NCI-H345 treated with DMSO at 0.1 percent for 48 hours (cell line): Measurements from ENCODE around the gene FAM107B.

Source experiments
- DNase-seq: peaks from one replicate; lab custom pipeline; 2025; ENCODE audit not compliant: unreplicated experiment; lab: John Stamatoyannopoulos, UW

The FAM107B gene

DNA sequence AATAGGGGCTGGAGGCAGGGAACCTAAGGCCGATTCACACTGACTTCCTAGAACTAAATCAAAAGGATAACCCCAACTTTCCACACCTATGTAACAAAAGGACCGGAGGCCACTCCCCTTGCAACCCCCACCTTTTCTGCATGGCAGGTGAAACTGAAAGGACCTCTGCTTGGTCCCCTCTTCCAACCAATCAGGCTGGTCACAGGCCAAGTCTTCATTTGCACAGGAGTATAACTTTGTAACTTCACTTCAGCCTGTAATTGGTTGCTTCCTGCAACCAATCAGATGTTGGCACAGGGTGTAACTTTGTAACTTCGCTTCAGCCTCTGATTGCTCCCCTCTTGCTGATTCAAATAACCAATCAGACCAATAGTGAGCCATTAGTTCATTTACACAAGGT, 190.0 kb downstream of the FAM107B start:
- DNase-seq = no peak

DNA sequence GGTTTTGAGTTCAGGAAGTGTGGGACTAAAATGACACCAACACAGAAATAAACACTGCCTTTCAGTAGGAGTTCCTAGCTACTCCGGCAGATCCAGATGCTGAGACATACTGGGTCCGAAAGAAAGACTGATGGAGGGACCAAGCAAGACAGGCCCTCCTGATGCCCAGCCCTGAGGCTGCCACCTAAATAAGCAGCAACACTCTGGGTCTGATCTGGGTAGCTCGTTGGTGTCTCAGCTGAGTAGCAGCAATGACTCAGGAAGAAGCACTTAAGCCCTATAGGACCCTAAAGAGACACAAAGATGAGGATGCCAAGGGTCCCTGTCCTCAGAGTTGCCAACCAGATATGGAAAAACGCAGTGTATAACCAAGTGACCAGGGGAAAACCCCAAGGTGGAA, 190.7 kb downstream of the FAM107B start:
- no peak for DNase-seq

DNA sequence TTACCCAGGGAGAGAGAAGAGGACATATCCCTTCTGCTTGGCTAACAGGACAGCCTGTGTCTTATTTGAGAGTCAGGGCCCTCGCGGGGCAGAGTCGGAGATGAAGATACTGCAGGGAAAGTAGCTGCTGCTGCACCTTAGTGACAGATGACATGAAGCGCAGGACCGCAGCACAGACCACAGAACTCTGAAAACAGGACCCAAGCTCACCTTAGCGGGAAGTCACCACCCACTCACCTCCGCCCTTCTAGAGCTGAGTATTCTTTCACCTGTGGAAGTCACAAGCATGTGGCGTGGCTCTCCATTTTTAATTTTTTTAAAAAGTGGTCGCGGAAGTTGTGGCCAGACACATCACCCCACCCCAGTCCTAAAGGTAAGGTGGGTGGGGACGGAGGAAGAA, 191.4 kb downstream of the FAM107B start:
- DNase-seq = no peak

DNA sequence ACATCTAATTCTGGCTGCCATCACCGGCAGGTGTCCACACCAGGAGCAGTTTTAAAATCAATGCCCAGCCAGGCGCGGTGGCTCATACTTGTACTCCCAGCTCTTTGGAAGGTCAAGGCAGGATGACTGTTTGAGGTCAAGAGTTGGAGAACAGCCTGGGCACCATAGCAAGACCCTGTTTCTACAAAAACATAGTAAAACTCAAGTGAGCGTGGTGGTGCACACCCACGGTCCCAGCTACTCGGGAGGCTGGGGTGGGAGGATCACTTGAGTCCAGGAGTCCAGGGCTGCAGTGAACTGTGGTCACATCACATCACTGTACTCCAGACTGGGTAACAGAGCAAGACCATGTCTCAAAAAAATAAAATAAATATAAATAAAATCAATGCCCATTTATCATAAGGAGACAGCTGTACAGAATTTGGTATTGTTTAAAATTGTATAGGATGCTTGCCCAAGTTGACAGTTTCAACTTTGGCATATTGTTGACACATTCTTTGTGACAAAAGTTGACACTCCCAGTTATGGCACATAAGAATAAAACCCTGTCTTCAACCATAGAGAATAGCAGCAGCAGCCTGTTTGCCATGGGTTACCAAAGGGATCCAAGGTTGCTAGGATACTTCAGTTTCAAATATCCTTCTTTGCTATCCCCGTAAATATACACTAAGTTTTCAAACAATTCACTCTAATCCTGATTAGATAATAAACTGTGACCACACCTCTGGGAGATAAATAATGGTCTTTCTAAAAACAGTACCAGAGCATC, 193.0 kb downstream of the FAM107B start:
- no peak for DNase-seq

DNA sequence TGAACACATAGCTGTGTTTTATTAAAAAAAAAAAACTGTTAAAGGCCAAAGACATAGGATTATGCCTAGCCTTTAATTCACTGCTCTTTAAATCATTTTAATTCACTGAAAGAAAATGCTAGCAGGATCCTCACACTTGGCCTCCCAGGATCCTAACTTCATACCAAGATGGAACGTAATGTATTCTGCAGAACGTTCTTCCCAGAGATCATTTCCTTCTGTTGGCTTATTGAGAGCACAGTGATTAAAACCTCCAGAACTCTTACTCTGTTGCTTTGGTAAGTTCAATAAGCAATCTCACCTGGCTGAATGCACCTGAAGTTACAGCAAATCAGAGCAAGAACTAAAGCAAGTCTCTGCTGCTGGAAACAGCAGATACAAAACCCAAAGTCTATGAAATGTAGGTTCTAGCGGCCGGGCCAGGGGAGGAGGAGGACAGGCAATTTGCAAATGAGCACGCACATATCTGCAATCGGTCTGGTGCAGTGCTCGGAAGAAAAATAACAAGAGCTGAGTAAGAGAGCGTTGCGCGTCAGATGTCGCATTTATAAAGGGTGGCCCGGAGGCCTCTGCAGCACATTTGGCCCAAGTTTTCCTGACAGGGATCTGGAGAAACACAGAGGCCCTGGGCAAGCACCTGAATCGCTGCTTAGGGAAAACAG, 193.9 kb downstream of the FAM107B start:
- no peak for DNase-seq

DNA sequence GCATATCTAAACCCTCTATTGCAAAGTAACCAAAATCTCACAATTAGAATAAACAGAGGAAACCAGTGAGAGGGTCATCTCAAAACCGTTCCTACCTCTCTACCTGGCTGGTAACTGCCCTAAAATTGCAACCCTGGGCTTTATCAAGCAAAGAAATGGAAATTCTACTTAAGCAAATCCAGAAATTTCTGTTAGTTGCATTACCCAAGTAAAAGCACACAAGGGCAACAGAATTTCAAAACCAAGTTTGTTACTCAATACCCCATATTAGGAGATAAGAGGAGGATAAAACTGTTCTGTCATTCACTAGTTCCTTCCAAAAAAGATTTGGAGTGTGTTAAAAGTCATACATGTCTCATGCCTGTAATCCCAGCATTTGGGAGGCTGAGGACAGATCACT, 195.3 kb downstream of the FAM107B start:
- no peak for DNase-seq

DNA sequence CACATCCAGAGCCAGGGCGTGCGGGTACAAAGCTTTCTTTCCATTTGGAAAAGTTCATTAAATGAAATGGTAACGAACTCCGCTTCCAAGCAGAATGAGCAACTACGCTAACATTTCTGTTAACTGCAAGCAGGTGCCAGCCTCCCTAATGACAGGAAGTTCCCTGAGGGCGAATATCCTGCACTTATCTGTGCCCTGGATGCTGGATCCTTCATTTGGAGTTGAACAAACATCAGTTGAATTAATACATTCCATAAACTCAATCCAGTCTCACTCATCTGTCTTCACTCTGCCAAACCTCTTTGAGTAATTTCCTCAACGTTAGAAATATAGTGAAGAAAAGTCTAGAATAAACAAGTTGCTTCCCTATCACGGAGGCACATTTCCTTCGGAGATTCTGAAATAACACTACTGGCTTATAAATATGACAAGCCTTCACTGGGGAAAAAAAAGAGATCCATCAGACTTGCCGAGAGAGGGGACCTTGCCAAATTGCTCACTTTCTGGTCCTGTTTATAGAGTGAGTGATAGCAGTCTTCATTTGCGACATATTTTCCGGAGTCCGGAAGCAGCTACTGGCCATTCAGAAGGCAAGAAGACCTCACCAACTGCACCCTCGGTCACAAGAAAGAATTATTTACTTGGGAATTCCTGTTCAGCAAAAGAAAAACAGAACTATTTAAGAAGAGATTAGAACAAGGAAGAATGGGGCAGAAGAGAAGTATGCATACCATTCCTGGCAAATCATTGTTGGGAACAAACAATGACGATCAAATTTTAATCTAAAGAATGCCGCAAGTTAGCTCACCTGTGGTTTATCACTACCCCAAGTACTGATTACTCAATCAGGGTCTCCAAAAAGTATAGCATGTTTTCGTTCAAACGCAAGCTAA, 196.4 kb downstream of the FAM107B start:
- DNase-seq = no peak

DNA sequence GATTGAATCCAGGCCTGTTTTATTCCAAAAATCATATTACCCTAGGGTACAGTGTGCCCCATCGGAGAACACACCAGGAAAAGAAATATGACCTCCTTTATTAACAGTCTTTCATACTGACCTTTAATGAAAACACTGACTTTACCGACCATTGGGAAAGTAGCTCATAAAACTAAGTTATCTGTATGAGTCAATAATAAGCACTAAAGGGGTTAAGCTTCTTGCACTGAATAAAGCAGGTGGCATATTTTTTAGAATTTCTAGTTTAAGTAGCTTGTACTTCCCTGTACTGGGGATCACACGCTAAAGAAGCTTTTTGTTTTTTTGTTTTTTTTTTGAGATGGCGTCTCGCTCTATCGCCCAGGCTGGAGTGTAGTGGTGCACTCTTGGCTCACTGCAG, 199.8 kb downstream of the FAM107B start:
- no peak for DNase-seq

DNA sequence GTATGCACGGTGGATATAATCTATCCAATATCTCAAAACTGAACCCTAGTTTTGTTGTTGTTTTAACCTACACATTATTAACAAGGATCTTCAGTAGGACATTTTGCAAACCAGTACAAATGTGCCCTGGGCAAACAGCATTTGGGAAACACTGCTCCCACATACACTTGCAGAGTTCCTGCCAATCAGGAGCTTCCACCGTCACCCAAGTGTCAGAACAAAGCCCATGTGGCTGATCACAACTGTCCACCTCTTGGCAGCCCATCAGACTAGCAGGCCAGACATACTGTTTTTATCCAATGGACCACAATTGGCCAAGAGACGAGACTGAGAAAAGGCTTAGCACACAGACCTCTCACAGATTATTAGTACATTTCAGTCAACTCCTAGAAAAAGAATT, 200.4 kb downstream of the FAM107B start:
- no peak for DNase-seq

DNA sequence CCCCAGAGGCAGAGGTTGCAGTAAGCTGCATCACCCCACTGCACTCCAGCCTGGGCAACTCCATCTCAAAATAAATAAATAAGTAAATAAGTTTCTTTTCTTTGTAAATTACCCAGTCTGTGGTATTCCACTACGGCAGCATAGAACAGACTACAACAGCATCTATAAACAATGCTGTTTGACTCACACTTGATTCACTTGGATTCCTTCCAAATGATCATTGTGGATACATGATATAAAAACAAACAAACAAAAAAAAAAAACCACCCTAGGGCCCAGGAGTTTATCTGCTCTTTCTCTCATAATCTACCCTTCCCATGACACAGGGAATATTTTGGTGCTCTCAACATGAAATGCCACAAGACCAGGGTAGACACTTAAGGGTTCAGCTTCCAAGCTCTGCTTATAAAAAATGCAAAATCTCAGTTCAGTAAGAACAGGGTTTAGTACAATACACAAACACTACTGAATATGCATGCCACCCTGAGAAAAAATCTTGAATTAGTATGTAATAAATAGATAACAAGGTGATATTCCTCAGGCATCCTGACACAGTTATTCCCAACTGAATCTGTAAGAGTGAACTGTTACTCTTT, 200.9 kb downstream of the FAM107B start:
- DNase-seq = no peak

DNA sequence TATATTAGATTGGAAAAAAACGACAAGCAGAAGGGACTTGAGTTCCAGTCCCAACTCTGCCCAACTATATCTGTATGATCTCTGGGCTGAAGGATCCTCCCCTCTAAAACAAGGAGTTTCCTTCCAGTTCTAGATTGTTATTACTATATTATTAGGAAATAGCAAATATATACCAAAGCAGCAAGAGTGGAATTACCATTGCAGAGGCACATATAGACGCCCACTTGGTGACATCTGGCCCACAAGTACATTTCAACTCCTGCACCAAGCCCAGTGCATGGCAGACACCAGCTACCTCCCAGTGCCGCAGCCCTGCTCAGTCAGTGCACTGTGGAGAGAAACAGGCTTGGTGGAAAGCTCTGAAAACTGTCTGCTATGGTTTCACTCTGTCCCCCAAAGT, 201.9 kb downstream of the FAM107B start:
- DNase-seq = no peak

DNA sequence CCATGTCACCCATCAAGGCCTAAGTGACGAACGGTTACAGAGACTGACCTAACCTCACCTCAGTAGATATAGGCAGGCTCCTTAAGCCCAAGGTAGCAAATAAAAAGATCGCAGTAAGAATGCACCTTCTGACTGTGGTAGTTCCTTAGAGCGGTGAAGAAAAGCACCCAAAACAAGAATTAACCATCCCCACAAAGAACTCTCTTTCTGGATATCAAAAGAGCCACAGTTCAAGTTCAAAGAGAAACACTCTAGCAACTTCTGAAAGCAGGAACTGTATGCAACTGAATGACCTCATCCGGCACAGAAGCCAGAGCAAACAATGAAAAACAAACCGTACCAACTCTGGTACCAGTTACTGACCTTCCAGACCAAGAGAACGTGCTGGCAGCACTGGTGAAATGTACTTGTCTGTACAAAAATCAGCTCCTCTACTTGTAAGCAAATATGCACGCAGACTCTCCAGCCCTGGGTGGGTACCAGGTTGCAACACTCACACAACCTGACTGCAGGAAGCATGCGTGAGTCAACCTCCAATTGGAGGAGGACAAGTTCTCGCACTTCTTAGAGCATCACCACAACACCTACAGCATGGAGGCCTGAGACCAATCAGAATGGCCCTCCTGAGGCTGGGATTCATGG, 202.7 kb downstream of the FAM107B start:
- no peak for DNase-seq

DNA sequence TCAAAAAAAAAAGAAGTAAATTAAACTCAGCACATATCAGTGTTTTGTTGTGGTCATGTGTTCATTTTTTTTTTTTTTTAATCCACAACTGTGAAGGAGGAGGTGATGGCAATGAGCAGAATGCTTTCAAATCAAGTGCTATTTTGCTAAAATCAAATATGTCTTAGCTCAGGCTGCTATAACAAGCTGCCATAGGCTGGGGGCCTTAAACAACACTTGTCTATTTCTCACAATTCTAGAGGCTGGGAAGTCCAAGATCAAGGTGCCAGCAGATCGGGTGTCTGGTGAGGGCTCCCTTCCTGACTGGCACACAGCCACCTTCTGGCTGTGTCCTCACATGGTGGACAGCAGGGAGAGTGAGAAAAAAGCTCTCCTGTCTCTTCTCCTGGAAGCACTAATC, 203.9 kb downstream of the FAM107B start:
- DNase-seq = no peak

DNA sequence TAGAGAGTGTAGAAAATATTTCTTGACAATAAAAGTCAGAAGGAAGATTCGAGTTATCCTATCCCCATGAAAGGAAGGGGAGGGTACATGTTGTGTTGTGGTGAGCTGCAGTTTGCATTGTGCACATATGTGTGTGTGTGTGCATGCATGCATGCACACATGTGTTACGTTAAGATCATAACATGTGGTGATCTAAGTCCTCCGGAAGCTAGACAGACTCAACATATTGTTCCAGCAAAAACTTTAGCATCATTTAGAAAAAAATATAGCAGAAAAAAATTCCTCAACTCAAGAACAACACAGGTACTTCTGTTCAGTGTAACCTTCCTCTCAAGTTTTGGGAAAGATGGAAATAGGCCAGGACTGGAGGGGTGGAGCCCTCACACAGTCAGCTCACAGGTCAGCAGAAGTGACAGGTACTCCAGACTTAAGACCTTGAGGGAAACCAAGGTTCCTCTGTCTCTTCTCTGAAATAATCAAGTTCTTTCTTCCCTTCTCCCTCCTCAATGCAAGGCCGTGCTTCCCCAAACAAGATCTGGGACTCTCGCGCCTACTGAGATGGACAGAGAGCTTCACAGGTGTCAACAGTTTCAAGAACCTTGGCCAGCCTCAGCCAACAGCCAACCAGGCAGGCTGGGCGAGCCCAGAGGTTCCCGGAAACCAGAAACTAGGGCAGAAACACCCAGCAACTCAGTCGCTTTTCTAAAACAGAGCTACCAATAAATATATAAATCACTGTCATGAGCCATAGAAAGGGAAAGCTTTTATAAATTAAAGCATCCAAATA, 205.2 kb downstream of the FAM107B start:
- no peak for DNase-seq

DNA sequence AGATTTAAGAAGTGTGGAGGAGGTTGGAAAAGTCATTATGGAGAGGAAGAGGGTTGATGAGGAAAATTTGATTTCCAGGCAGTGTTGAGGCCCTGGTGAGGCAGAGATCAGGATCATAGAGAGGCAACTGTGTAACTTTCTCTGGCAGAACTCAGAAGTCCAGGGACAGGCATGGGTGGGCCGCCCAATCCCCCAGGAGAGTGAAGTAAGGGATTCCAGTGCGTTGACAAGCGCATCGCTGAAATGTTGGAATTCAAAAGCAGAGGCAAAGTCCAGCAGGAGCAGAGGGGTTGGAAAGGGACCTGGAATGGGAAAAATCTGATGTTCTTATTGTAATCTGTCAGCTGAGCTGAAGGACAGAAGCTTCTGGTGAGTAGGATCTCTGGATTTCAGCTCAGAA, 207.3 kb downstream of the FAM107B start:
- DNase-seq = no peak

DNA sequence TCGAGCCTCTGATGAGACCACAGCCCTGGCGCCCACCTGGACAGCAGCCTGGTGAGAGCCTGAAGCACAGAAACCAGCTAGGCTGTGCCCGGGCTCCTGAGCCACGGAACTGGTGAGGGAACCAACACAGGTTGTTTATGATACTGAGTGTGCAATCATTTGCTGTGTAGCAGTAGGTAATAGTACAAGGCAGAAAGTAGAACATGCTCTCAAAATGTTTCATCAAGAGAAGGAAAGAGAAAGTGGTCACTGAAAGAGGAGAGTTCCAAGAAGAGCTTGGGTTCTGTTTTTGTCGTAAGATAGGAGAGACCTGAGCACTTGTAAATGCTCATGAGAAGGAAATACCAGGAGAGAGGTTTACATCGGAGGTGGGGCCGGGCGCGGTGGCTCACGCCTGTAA, 208.2 kb downstream of the FAM107B start:
- no peak for DNase-seq

DNA sequence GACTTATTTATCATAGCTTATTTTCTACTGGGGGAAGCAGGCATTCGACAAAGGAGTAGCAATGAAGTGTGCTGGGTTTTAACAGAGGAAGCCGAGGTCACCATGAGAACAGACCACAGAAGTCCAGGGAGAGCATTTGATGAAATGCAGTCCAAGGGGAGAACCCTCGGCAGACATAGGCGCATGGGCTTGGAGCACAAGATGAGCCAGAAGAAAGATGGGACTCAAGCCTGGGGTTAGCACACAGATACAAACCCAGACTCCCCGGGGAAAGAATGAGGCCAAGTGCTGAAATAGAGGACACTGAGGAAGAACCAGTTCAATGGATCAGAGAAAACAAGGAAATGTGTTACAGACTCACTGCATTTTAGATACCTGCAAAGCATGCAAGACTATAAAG, 209.5 kb downstream of the FAM107B start:
- DNase-seq = no peak

DNA sequence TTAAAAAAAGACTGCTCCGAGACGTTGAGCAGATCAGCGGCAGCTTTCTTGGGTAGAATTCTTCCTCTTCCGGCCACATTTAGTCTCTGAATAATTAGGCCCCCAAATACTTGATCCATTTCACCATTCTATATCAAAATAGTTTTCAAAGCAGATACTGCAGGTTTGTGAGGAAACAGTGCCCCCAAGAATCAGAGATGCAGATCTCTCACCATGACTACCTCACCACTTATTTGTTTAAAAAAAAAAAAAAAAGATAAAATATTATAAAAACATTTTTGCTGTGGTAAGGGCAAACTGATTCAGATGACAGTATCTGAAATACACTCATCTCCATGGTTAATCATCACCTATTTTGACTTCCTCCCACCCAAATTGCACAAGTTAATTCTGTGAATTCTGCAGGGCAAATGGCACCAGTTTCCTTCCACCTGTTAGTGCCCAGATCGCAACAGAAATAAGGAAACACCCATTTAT, 210.4 kb downstream of the FAM107B start:
- no peak for DNase-seq

DNA sequence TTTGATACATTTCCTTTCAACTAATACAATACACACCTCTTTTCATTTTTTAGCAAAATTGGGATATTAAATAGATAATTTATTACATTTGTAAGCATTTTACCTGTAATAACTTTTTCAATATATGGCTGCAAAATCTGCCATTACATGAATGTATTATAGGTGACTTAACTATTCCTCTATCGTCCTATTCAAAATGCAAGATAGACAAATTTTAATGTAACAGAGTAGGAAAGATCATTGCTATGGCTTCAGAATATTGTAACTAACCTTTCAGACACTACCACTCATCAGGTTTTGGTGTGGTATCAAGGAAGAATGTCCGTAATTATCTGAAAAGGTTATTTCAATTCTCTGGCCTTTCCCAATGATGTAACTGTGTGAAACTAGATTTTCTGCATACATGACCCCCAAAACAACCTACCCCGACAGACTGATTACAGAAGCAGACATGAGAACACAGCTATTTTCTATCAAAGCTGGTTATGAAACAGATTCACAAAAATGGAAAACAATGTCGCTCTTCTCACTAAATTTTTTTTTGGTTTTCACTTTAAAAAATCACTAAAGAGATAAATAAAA, 211.2 kb downstream of the FAM107B start:
- no peak for DNase-seq

DNA sequence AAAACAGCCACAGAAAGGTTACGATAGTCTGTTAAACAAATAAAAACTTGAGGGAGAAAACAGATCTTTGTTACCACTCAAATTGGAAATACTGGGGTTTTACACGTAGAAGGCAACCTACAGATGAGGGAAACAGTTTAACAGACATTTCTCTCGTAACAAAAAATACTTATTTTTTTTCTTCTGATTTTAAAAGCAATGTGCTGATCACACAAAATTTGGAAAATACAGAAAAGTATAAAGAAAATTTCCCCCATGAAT, 211.7 kb downstream of the FAM107B start:
- DNase-seq = no peak
